Activated CD8-positive, alpha-beta T cell treated with anti-CD3 and anti-CD28 coated beads, Interleukin-2, amount 10 ng/mL, durations not matched to agents 7 days and 5 days (primary cell): ENCODE results near the gene PSMA3. TPM values are rescaled to one million over a fixed set of nuclear protein-coding genes. Genes with fewer than 3 reads are reported as not detected.
"Not testable (repeated sequence)": the region's sequence is repeated elsewhere in the genome, so short reads cannot be mapped to it uniquely, and the experiment has no call there.

Experiments used
- ATAC-seq: fragments of 150-1000 bp; cut with Tn5 transposase; one replicate; pipeline ENCODE4 v1.10.0; 2021; ENCODE audit warnings: moderate library complexity
- CTCF ChIA-PET: fragments of 350-600 bp; sonication (Branson Sonifier 250); formaldehyde crosslinking; loops from one replicate; lab custom pipeline; 2021; ENCODE audit warnings: antibody characterized with exemption; lab: Charles Lee
- POLR2A ChIA-PET: fragments of 350-600 bp; sonication (Branson Sonifier 250); formaldehyde crosslinking; loops from one replicate; lab custom pipeline; 2021; ENCODE audit warnings: antibody characterized with exemption; lab: Charles Lee
- DNase-seq: peaks from one replicate; pipeline ENCODE4 v3.0.0-alpha.2; 2020
- H3K27ac Mint-ChIP-seq: one replicate; pipeline ENCODE4 v1.8.0; 2021; ENCODE audit warnings: mild to moderate bottlenecking, mixed read lengths
- H3K27me3 Mint-ChIP-seq: one replicate; pipeline ENCODE4 v1.8.0; 2021; ENCODE audit warnings: low read depth, mixed read lengths
- H3K36me3 Mint-ChIP-seq: one replicate; pipeline ENCODE4 v1.8.0; 2021; ENCODE audit warnings: low read depth, mixed read lengths
- H3K4me1 Mint-ChIP-seq: one replicate; pipeline ENCODE4 v1.8.0; 2021; ENCODE audit warnings: low read depth, mixed read lengths
- H3K4me3 Mint-ChIP-seq: one replicate; pipeline ENCODE4 v1.8.0; 2021; ENCODE audit warnings: mild to moderate bottlenecking, mixed read lengths
- H3K9me3 Mint-ChIP-seq: one replicate; pipeline ENCODE4 v1.8.0; 2022; ENCODE audit warnings: mixed read lengths; ENCODE audit not compliant: insufficient read depth
- total RNA-seq, 2 experiments: library from RNA; stranded (reverse); gene quantifications; one replicate each; pipeline ENCODE4 v1.2.3, GENCODE V29; 2021

Gene PSMA3
- total RNA-seq, 2 experiments from 2014 or later: 257 to 275 TPM

GRCh38 chr14:58238252-58239243, 6.1 kb upstream of the PSMA3 start:
- no peaks in the 10 kb centered on the region for H3K27me3 Mint-ChIP-seq
- no peak overlapping the region for H3K27ac Mint-ChIP-seq
- H3K4me3 Mint-ChIP-seq: no peak overlapping the region
- DNase-seq (no peak), ATAC-seq (peak; percentile 29)
- ChIA-PET CTCF (no interaction called here), POLR2A (interaction anchor here (2.2 kb wide), 1 partner anchor 61 kb away, joined by 7 read pairs; no protein-coding TSS in a partner anchor)
- H3K4me1 Mint-ChIP-seq: peaks cover 17% of the 10 kb centered on the region
- no peaks in the 10 kb centered on the region for H3K9me3 Mint-ChIP-seq
- peaks cover 4% of the 10 kb centered on the region for H3K36me3 Mint-ChIP-seq

- no peaks in the 10 kb centered on the region for H3K27me3 Mint-ChIP-seq
- H3K4me3 Mint-ChIP-seq: no peak overlapping the region
- H3K27ac Mint-ChIP-seq: no peak overlapping the region
- ATAC-seq (peak; percentile 32), DNase-seq (peak; percentile 87)
- H3K9me3 Mint-ChIP-seq: no peaks in the 10 kb centered on the region
- ChIA-PET POLR2A (interaction anchor here (2.2 kb wide), 1 partner anchor 60 kb away, joined by 7 read pairs; no protein-coding TSS in a partner anchor), CTCF (no interaction called here)
- peaks cover 23% of the 10 kb centered on the region for H3K4me1 Mint-ChIP-seq
- H3K36me3 Mint-ChIP-seq: peaks cover 2% of the 10 kb centered on the region
Observed at GRCh38 chr14:58239244-58240195, 5.1 kb upstream of the PSMA3 start.

GRCh38 chr14:58243790-58244555, 670 bp upstream of the PSMA3 start:
- peaks cover 41% of the 10 kb centered on the region for H3K4me1 Mint-ChIP-seq
- peaks cover 27% of the 10 kb centered on the region for H3K36me3 Mint-ChIP-seq
- peak; percentile 49 for ATAC-seq
- peak overlapping the region; percentile 92 for H3K4me3 Mint-ChIP-seq
- CTCF ChIA-PET: interaction anchor here (1.0 to 1.3 kb wide), 2 partner anchors 54 to 119 kb away, joined by 3 read pairs; partner anchors contain the start of gene ARID4A
- H3K9me3 Mint-ChIP-seq: no peaks in the 10 kb centered on the region
- DNase-seq: no peak
- peak overlapping the region; percentile 86 for H3K27ac Mint-ChIP-seq
- POLR2A ChIA-PET: interaction anchor here (0.6 to 2.5 kb wide), 11 partner anchors 9 to 645 kb away, joined by 3 to 41 read pairs (median 4); partner anchors contain the start of genes ACTR10, ARID4A, KIAA0586 and TIMM9
- no peaks in the 10 kb centered on the region for H3K27me3 Mint-ChIP-seq

- H3K27ac Mint-ChIP-seq: peak overlapping the region; percentile 99
- peak overlapping the region; percentile 92 for H3K4me3 Mint-ChIP-seq
- H3K4me1 Mint-ChIP-seq: peaks cover 42% of the 10 kb centered on the region
- H3K9me3 Mint-ChIP-seq: no peaks in the 10 kb centered on the region
- H3K27me3 Mint-ChIP-seq: no peaks in the 10 kb centered on the region
- POLR2A ChIA-PET: interaction anchor here (0.7 to 2.5 kb wide), 8 partner anchors 19 to 53 kb away, joined by 3 to 41 read pairs (median 4); partner anchors contain the start of genes ACTR10 and ARID4A
- DNase-seq (no peak), ATAC-seq (no peak)
- H3K36me3 Mint-ChIP-seq: peaks cover 30% of the 10 kb centered on the region
- CTCF ChIA-PET: interaction anchor here (1.0 to 1.1 kb wide), 2 partner anchors 30 to 151 kb away, joined by 3 to 5 read pairs; partner anchors contain the start of gene TOMM20L
Observed at GRCh38 chr14:58245562-58245961, 919 bp downstream of the PSMA3 start.

GRCh38 chr14:58249611-58250010, 5.0 kb downstream of the PSMA3 start:
- DNase-seq: no peak
- ChIA-PET POLR2A (no interaction called here), CTCF (no interaction called here)
- Mint-ChIP-seq H3K4me1 (peaks cover 36% of the 10 kb centered on the region), H3K27ac (no peak overlapping the region), H3K27me3 (no peaks in the 10 kb centered on the region), H3K4me3 (no peak overlapping the region), H3K36me3 (peaks cover 55% of the 10 kb centered on the region), H3K9me3 (no peaks in the 10 kb centered on the region)
- ATAC-seq: no peak

GRCh38 chr14:58258156-58258555, 13.5 kb downstream of the PSMA3 start:
- Mint-ChIP-seq H3K36me3 (peaks cover 50% of the 10 kb centered on the region), H3K27me3 (no peaks in the 10 kb centered on the region), H3K9me3 (no peaks in the 10 kb centered on the region), H3K4me1 (peaks cover 21% of the 10 kb centered on the region), H3K4me3 (no peak overlapping the region), H3K27ac (no peak overlapping the region)
- DNase-seq (no peak), ATAC-seq (no peak)
- ChIA-PET CTCF (interaction anchor here (1.0 to 1.1 kb wide), 3 partner anchors 8 to 12 kb away, joined by 3 to 5 read pairs (median 4); no protein-coding TSS in a partner anchor), POLR2A (interaction anchor here (1.2 to 2.4 kb wide), 3 partner anchors 9 to 40 kb away, joined by 3 to 8 read pairs (median 4); partner anchors contain the start of gene ARID4A)

- H3K4me1 Mint-ChIP-seq, H3K9me3 Mint-ChIP-seq, H3K27me3 Mint-ChIP-seq, ATAC-seq, DNase-seq, H3K27ac Mint-ChIP-seq, CTCF ChIA-PET, H3K4me3 Mint-ChIP-seq: not testable (repeated sequence)
- peaks cover 60% of the 10 kb centered on the region for H3K36me3 Mint-ChIP-seq
- POLR2A ChIA-PET: interaction anchor here (0.7 to 1.2 kb wide), 2 partner anchors 10 to 112 kb away, joined by 3 read pairs; no protein-coding TSS in a partner anchor
Observed at GRCh38 chr14:58262005-58262404, 17.4 kb downstream of the PSMA3 start.

- Mint-ChIP-seq H3K4me1 (peaks cover 4% of the 10 kb centered on the region), H3K27me3 (no peaks in the 10 kb centered on the region), H3K9me3 (no peaks in the 10 kb centered on the region), H3K4me3 (no peak overlapping the region), H3K36me3 (peaks cover 58% of the 10 kb centered on the region), H3K27ac (peak overlapping the region; percentile 37)
- ChIA-PET CTCF (interaction anchor here (1.0 to 2.9 kb wide), 3 partner anchors 12 to 33 kb away, joined by 3 to 13 read pairs (median 5); partner anchors contain the start of gene ARID4A), POLR2A (interaction anchor here (0.6 kb wide), 1 partner anchor 17 kb away, joined by 3 read pairs; no protein-coding TSS in a partner anchor)
- DNase-seq (no peak), ATAC-seq (no peak)
Observed at GRCh38 chr14:58265401-58265800, 20.8 kb downstream of the PSMA3 start.

GRCh38 chr14:58270628-58271027, 26.0 kb downstream of the PSMA3 start:
- ATAC-seq: no peak
- peaks cover 19% of the 10 kb centered on the region for H3K4me1 Mint-ChIP-seq
- no peak for DNase-seq
- H3K27me3 Mint-ChIP-seq: no peaks in the 10 kb centered on the region
- CTCF ChIA-PET: no interaction called here
- H3K36me3 Mint-ChIP-seq: peaks cover 69% of the 10 kb centered on the region
- no peak overlapping the region for H3K4me3 Mint-ChIP-seq
- H3K27ac Mint-ChIP-seq: no peak overlapping the region
- POLR2A ChIA-PET: no interaction called here
- no peaks in the 10 kb centered on the region for H3K9me3 Mint-ChIP-seq
